KBM-7 (cell line): Measurements from ENCODE around the gene TNFRSF11A.

Experiments
- DNase-seq: peaks from one replicate; pipeline ENCODE4 v3.0.0-alpha.2; 2015
- in situ Hi-C: fragments of 300-500 bp; cut with MboI; formaldehyde crosslinking; loops from 2 replicates; pipeline ENCODE4 v1.14.3; 2020; ENCODE audit warnings: low sequenced_read_pairs, low pct_unique_long_range_greater_than_20kb, mixed read lengths

The TNFRSF11A gene

DNA sequence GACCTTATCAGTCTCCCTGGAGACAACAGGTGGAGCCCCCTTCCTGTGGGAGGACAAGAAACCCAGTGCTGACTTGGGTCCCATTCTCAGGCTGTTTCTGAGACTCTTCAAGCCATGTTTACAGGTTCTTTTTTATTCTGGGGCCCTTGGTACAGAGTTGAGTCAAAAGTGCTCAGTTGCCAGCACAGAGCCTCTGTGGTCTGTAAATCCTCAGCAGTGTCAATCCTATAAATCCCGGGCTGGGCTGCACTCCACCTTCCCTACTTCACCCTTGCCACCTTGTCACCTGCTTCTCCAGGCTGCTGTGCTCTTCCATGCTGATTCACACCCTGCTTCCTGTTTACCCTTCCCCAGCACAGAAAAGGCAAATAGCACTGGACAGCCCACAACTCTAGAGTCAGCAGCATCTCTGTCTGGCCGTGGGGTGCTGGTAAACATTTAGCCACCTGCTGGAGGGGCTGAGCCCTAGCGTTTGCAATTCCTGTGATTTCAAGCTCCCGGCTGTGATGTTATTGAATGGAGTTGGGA, 74.7 kb downstream of the TNFRSF11A start:
- peak; percentile 21 for DNase-seq

DNA sequence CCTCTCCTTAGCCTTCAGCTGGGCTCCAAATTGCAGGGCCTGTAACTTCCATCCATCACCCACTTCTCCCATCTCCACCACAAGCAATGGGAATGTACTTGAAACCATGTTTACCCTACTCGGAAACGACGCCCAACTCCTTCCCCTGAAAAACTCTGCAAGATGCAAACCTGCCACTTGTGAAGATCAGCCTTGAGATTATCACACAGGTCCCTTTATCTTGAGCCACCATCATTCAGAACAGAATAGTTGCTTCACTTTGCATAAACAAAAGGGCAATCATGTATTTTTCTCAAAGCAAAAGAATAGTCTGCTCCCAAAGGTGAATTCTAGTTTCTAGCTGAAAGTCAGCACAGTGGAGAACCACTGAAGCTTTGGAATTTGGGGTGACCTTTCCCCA, 75.8 kb downstream of the TNFRSF11A start:
- in situ Hi-C loops, result no loop called here
- DNase-seq, result no peak

More for the DNA sequence above, 74.7 kb downstream of the TNFRSF11A start:
- in situ Hi-C loops, result no loop called here

DNA sequence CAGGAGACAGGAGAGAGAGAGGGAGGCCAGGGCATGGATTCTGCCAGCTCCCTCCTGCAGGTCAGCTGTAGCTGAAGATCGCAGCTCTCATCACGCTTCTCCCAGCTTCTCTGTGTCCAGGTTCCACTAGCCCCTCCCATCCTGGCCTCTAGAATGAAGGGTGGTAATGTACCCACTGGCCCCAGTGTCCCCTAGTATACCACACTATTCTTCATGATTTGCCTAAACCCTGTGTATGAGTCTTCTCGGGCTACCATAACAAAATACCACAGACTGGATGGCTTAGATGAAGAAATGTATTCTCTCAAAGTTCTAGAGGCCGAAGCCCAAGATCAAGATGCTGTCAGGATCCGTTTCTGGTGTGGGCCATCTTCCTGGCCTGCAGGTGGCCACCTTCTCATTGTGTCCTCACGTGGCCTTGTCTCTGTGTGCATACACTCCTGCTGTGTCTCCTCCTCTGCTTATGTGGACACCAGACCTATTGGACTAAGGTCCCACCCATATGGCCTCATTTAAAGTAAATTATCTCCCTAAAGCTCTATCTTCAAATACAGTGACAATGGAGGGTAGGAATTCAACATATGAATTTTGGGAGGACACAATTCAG, 77.3 kb downstream of the TNFRSF11A start:
- no peak for DNase-seq
- in situ Hi-C loops, result no loop called here

DNA sequence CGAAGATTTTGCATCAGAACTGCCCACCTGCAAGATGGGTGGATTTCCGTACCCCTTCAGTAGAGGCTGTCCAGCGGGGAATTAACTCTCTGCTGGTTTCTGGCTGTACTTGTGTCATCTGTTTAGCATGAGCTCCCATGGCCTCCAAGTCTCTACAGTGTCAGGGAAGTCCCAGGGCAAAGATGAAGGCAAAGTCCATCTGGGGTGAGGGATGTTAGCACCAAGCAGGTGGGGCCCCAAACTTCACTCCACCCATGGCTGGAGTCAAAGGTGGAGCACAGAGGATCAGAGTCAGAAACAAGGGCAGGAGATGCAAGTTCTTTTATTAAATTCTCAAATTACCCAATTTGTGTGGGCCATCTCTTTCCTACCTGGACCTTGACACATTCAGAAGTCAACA, 78.0 kb downstream of the TNFRSF11A start:
- in situ Hi-C loops, result no loop called here
- DNase-seq, result no peak

DNA sequence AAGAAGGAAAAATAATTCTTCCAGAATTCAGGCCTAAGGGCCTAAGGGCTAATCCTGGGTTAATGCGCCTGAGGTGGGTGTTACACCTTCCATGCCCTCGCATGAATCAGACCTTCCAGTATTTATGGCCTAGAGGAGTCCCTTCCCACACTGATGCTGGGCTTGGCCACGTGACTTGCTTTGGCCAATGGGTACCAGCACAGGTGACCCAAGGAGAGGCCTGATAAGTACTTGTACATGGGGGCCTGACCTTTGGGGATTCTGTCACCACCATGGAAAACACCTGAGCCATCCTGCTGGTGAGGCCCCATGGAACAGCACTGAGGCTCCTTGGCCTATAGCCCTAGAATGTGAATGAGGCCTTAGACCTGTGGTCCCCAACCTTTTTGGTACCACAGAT, 79.8 kb downstream of the TNFRSF11A start:
- in situ Hi-C loops, result no loop called here
- DNase-seq, result no peak

DNA sequence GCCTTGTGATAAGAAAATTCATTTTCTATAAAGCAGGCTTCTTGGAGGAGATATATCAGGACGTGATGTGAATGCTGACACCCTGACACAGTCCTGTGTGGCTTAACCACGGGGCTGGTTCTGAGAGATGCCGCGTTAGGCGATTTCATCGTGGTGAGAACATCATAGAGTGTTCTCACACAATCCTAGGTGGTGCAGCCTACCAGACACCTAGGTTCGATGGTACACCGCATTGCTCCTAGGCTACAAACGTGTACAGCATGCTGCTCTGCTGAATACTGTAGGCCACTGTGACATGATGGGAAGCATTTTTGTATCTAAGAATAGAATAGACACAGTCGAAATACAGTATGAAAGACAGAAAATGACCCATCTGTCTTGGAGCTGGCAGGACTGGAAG, 82.5 kb downstream of the TNFRSF11A start:
- DNase-seq, result no peak
- in situ Hi-C loops, result no loop called here

DNA sequence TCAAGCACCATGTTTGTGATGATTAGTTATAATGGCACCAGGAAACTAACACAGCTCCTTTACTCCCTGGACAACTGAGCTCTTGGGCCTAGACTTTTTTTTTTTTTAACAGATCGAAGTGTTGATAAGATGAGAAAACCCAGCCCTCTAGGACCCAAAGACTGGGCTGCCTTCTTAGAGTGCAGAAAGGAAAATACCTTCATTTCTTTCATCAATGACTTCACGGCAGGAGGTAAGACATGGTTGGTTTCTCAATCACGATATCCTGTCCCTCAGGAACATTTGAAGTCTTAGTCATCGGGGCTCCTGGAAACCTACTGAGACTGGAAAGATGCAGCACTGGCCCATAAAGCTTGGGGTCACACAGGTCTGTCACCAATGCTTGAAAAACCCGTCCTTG, 84.7 kb downstream of the TNFRSF11A start:
- in situ Hi-C loops, result no loop called here

DNA sequence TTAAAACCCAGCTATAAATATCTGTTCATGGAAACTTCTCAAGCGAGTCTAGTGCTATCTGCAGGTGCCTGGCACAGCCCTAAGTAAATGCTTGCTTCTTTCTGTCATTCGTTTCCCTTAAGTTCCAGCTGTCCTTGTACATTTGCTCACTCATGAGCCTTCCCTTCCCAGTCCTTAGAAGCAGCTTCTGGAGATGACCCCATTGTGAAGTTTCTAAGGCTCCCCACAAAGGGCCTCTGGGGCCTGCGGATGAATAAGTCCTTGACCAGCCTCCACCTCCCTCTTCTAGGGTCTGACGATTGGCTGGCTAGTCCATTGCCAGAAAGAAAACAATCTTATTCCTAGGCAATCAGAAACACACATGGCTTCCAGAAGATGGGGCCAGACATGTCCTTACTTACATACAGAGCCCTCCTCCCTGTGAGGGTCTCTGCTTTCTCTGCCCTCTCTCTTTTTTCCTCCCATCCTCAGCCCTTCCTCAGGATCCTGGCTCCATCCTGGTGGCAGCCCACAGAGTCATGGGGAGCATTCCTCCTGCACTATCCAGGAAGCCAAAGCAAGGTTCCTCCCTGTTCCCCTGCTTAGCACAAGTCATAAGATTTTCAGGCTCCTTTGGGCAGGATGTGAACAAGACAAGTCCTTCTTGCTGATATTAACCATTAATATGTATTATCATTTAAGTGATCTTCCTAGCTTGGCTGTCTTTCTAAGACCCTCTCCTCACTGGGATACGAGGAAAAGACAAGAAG, 87.3 kb downstream of the TNFRSF11A start:
- no peak for DNase-seq
- in situ Hi-C loops, result no loop called here

More for the DNA sequence above, 84.7 kb downstream of the TNFRSF11A start:
- no peak for DNase-seq

DNA sequence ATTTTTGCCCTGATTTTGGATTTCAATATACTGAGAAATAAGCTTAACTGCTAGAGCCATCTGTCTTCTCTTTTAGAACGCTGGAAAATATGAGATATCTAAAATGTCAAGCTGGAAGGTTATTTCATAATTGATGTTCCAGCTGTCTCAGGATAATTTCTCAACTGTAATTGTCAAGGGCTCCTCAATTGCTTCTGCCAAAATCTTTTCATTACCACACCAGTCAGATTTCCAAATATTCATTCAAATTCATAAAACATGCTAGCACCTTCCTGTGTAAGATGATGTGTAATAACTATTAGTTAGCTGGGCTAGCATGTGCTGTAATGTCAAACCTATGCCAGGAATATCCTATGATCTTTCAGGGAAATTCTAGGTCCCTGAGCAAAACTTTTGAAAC, 88.1 kb downstream of the TNFRSF11A start:
- DNase-seq, result no peak
- in situ Hi-C loops, result no loop called here

DNA sequence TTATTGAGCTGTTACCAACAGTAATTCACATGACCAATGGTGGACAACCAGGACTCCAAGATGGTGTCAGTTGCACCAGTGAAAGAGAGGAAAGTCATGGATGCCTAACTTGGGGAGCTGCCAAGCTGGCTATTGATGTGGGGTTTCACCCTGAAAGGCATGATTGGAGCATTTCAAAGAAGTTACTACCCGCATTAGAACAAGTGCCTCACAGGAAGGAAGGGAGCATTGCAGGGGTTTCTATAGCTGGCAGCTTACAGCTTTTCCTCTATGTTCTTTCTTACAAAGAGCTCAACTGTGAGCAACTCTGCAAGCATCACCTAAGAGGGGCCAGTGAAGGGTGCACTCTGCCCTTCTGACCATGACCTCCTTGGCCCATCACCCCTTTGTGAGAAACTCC, 93.1 kb downstream of the TNFRSF11A start:
- in situ Hi-C loops, result no loop called here
- no peak for DNase-seq

DNA sequence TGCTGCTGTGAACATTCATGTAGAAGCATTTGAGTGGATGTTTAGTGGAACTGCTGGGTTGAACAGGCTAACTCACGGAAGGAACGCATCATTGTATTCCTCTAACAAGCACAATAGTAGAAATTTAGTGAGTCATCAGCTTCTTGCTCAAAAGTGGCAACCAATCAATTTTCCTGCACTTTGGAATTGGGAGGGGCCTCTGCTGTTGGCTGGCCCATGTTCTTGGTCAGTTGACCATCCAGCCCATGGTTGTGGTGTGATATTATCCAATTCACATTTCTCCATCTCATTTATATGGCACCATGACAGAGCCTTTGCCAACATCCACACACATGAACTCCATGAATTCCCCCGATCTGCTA, 95.0 kb downstream of the TNFRSF11A start:
- no peak for DNase-seq
- in situ Hi-C loops, result no loop called here

DNA sequence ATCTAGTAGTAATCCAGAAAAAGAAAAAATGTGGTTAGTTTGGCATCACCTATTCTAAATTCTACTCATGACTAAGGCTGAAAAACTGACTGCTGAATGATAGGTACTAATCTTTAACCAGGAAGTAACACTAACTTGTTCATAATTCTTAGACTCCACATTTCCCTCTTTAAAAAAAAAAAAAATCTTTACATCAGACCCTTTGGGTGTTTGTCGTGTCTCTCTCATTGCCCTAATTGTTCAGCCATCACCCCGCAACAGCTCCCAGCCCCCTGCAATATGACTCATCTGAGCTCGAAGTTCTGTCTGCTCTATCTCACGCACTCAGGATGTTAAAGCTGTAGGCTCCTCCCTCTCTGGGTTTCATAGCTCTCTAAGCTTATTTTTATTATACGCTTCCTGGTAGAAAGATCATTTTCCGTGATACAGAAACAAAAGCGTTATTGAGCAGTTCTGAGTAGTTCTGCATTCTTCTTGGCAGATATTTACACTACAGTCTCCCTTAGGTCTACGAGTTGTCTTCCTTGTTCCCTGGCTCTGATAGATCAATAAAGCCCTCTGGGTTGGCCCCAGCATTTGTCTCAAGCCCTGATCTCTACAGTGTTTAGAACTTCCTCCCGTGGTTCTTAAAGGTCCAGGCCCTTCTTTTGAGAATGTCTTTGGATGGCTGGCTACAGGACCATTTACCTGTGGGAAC, 95.6 kb downstream of the TNFRSF11A start:
- peak; percentile 81 for DNase-seq
- in situ Hi-C loops, result no loop called here

DNA sequence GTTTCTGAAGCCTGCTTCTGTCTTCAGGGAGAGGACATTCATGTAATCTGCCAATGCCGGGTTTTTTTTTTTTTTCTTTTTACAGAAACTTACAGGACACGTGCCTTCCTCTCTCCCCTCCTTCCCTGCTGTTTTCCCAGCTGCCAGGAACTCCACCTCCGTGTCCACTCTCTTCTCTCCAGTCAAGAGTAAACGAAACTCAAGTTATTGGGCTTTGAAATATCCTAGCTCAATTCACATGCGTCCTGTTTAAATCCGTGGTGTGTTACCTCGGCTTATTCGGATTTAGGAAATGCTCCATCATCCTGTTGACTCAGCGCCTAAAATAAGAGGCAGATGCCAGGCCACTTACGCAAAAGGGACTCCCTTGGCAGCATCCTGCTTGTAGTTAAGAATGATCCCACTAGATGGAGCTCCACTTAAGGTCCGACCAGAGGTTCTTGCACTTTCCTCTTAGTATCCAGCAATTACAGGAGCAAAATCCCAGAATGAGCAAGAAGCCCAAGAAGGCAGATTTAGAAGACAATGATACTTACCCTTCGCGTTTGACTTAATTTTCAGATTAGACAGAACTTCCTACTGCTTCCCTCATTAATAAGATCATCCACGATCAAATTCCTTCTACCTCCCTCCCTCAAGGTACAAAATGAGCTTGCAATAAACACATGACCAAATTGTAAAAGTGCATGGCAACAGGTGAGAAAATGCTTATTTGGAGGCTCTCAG, 100.5 kb downstream of the TNFRSF11A start:
- in situ Hi-C loops, result no loop called here

DNA sequence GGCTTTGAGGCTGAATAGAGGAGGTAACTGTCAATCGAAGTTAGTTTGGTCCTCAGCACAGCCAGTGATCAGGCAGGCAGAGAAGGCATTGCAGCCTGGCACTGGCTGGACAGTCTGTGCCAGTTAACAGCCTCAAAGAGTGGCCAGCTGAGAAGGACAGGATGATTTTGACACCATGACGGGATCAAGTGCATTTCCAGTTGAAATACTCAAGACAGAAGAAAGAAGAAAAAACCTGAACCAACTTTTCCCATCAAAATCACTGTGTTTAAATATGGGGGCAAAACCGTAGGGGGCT, 101.0 kb downstream of the TNFRSF11A start:
- in situ Hi-C loops, result no loop called here
- no peak for DNase-seq

More for the DNA sequence above, 100.5 kb downstream of the TNFRSF11A start:
- peak; percentile 92 for DNase-seq

DNA sequence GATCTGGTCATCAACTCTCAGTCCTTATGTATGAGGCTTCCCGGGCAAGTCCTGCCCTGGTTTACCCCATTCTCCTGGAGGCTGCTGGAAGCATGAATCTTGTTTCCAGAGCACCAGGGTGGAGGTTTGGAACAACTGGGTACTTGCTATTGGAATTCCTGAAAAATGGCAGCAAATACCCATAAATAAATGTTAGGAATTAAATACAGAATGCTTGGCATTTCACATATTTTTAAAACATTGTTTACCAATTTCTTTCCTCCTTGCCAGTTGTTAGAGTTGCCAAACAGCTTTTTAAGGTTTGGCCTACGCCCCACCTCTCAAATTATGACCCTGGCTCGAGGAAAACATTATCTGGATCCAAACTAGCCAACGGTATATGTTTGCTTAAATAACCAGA, 107.1 kb downstream of the TNFRSF11A start:
- in situ Hi-C loops, result no loop called here
- DNase-seq, result no peak

DNA sequence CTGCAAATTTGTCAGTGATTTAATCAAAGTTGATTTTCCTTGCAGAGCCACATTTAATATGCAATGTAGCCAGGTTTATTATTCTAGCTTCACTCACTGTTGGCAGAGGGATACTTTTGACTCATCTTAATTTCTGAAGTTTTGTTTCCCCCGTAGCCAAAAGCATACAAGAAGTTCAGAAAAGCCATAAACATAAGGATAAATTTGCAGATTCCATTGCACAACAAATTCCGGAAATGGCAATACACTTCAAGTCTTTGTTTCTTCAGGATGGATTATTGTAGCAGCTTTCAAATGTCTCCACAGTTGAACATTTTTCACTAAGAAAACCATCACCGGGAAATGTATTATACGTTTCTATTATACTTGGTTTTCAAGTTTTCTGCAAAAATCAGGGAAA, 109.7 kb downstream of the TNFRSF11A start:
- in situ Hi-C loops, result no loop called here
- DNase-seq, result no peak

DNA sequence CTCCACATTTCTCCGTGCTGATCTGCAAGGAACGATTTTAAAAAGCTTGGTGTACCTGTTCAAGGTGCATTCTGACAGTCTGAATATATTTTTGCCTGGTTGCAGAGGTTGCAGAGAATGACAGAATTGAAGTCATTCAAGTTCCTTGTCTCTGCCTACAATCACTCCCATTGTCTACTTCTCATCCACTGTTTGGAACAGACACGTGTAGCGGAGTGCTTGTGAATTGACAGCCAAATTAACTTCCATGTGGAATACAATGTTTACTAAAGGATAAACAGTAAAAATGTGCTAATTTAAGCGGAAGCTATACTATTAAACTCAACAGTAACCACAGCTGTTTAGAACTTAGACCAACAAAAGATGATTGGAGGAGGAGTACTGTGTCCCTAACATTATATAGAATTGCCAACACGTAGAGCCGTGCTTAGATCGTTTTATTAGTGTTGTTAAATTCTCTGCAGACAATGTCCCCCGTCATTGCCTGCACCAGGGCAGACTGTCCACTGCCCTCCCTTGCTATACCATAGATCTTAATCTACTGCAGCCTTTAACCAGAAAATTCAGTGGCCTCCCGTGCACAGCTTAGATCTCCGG, 110.4 kb downstream of the TNFRSF11A start:
- in situ Hi-C loops, result no loop called here

DNA sequence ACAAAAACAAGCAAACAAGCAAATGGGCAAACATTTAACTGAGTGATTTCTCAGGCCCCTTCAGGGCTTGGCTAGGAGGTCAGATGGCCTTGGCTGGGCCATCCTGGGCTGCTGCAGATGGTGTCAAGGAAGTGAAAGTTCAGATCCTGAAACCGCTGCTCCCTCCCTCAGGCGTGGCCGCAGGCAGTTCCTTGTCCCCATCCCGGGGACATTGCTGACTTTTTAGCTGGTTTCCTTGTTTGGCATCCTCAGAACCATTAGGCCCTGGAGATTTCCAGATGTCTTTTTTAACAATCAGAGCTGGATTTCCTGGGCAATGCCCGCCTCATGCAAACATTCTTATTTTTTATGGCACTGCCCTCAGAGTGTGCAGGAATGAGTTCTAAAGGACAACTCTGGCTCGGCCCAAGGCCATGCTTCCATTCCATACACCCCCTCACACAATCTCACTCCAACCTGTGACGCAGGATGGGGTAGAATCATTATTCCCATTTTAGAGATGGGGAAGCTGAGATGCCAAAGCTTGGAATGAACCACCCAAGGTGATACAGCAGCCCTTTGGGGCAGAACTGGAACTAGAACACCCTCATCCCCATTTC, 111.6 kb downstream of the TNFRSF11A start:
- in situ Hi-C loops, result no loop called here
- no peak for DNase-seq

More for the DNA sequence above, 110.4 kb downstream of the TNFRSF11A start:
- DNase-seq, result no peak
